Endothelial cell of umbilical vein (primary cell): ENCODE results near the gene NRAS. TPM values are rescaled to one million over a fixed set of nuclear protein-coding genes. Genes with fewer than 3 reads are reported as not detected.

Experiments used
- BruUV-seq: library from RNA; stranded (reverse); fragments of 400-500 nt; replicated peaks from 2 replicates; lab custom pipeline; 2021; lab: Mats Ljungman, UMichigan
- CTCF ChIA-PET: fragments of 300-600, 350-600 bp; sonication (Branson Sonifier 250); formaldehyde crosslinking; loops from one replicate; lab custom pipeline; 2021; ENCODE audit warnings: antibody characterized with exemption, inconsistent platforms; lab: Charles Lee
- POLR2A ChIA-PET: fragments of 300-600, 350-600 bp; sonication (Branson Sonifier 250); formaldehyde crosslinking; loops from one replicate; lab custom pipeline; 2021; ENCODE audit warnings: antibody characterized with exemption, inconsistent platforms; lab: Charles Lee
- DNase-seq: peaks from one replicate; pipeline ENCODE4 v3.0.0-alpha.2; 2011; ENCODE audit warnings: low read depth, low spot score
- FAIRE-seq: peaks from 2 replicates; lab custom pipeline; 2011; peaks lifted over from hg19 to GRCh38; lab: Jason Lieb, UNC
- H2AFZ ChIP-seq: 2 replicates; pipeline ENCODE4 v1.6.0; 2012; ENCODE audit warnings: low read depth, low read length, control low read depth, inconsistent platforms
- H3K27ac ChIP-seq: 2 replicates; pipeline ENCODE4 v1.5.1; 2011; ENCODE audit warnings: low read depth, mild to moderate bottlenecking, control low read depth, low read length, moderate library complexity; ENCODE audit not compliant: insufficient read depth
- H3K27me3 ChIP-seq, 2 experiments: 2 replicates each; pipeline versions ENCODE4 v1.6.0 to v1.6.1; 2011; ENCODE audit warnings: low read length in 2 of 2, mixed read lengths in 1 of 2; ENCODE audit not compliant: control insufficient read depth in 2 of 2, insufficient read depth in 2 of 2
- H3K36me3 ChIP-seq, 2 experiments: 2 replicates in 1 of 2; 3 replicates in 1 of 2; pipeline ENCODE4 v1.5.1; 2011; ENCODE audit warnings: low read length in 2 of 2, mild to moderate bottlenecking in 1 of 2, moderate library complexity in 1 of 2; ENCODE audit not compliant: control insufficient read depth in 2 of 2, insufficient read depth in 2 of 2; ENCODE audit errors: extremely low read depth in 1 of 2
- H3K4me1 ChIP-seq: 3 replicates; pipeline ENCODE4 v1.5.1; 2011; ENCODE audit warnings: mild to moderate bottlenecking, low read length; ENCODE audit not compliant: control insufficient read depth, insufficient read depth; ENCODE audit errors: extremely low read depth
- H3K4me2 ChIP-seq: 2 replicates; pipeline ENCODE4 v1.6.1; 2011; ENCODE audit warnings: low read length, control low read depth, mixed read lengths; ENCODE audit not compliant: insufficient read depth
- H3K4me3 ChIP-seq, 3 experiments: fragments of 200-600 bp in 1 of 3; sonication (generic), shearing (Covaris generic) in 1 of 3; replicated peaks in 1 of 3; 2 replicates each; pipeline ENCODE4 v1.5.1; 2011 to 2016; ENCODE audit warnings: control low read depth in 3 of 3, low read length in 3 of 3, mild to moderate bottlenecking in 2 of 3, inconsistent platforms in 1 of 3, low read depth in 1 of 3, moderate library complexity in 1 of 3; ENCODE audit not compliant: insufficient read depth in 1 of 3
- H3K79me2 ChIP-seq: 2 replicates; pipeline ENCODE4 v1.6.0; 2012; ENCODE audit warnings: low read length, inconsistent platforms; ENCODE audit not compliant: control insufficient read depth, insufficient read depth
- H3K9ac ChIP-seq: replicated peaks from 2 replicates; pipeline ENCODE3; 2011; ENCODE audit warnings: low read length, control low read depth; ENCODE audit not compliant: insufficient read depth; ENCODE audit errors: extremely low read depth
- H3K9me1 ChIP-seq: replicated peaks from 3 replicates; pipeline ENCODE4 v1.6.0; 2011; ENCODE audit warnings: mild to moderate bottlenecking, low read length; ENCODE audit not compliant: control insufficient read depth, insufficient read depth; ENCODE audit errors: extremely low read depth
- H3K9me3 ChIP-seq: replicated peaks from 2 replicates; pipeline ENCODE4 v1.5.1; 2012; ENCODE audit warnings: low read length, inconsistent platforms; ENCODE audit not compliant: control insufficient read depth, insufficient read depth
- H4K20me1 ChIP-seq: replicated peaks from 2 replicates; pipeline ENCODE3; 2011; ENCODE audit warnings: mild to moderate bottlenecking, low read length; ENCODE audit not compliant: control insufficient read depth, insufficient read depth; ENCODE audit errors: extremely low read depth
- CTCF ChIP-seq, 2 donors: IDR thresholded peaks; 1 replicate in 1 of 2; 2 replicates in 1 of 2; pipeline ENCODE4 v1.5.1; 2011; ENCODE audit warnings: low read length in 2 of 2, mild to moderate bottlenecking in 2 of 2, moderate library complexity in 2 of 2, control low read depth in 1 of 2, inconsistent platforms in 1 of 2, low read depth in 1 of 2; ENCODE audit not compliant: insufficient read depth in 1 of 2; ENCODE audit errors: extremely low read depth in 1 of 2
- EZH2 ChIP-seq: IDR thresholded peaks from 2 replicates; pipeline ENCODE4 v1.6.1; 2012; ENCODE audit warnings: borderline replicate concordance, low read depth, mild to moderate bottlenecking, moderate library complexity, low read length, inconsistent platforms; ENCODE audit not compliant: severe bottlenecking
- FOS ChIP-seq: IDR thresholded peaks from 2 replicates; pipeline ENCODE4 v1.6.1; 2011; ENCODE audit warnings: mild to moderate bottlenecking, low read length, moderate library complexity, borderline replicate concordance; ENCODE audit not compliant: insufficient read depth
- GATA2 ChIP-seq: IDR thresholded peaks from 2 replicates; pipeline ENCODE4 v1.7.0; 2011; ENCODE audit warnings: low read depth, mild to moderate bottlenecking, moderate library complexity, mixed read lengths, low read length; ENCODE audit not compliant: insufficient read length, insufficient read depth
- JUN ChIP-seq: IDR thresholded peaks from 2 replicates; pipeline ENCODE4 v1.6.1; 2011; ENCODE audit warnings: borderline replicate concordance, low read depth; ENCODE audit not compliant: insufficient read length, insufficient read depth
- MAX ChIP-seq: IDR thresholded peaks from 2 replicates; pipeline ENCODE4 v1.6.1; 2011; ENCODE audit not compliant: insufficient read depth, insufficient read length
- MYC ChIP-seq: IDR thresholded peaks from one replicate; pipeline ENCODE4 v1.6.1; 2011; ENCODE audit warnings: mild to moderate bottlenecking, low read depth, low read length
- POLR2A ChIP-seq: IDR thresholded peaks from 2 replicates; pipeline ENCODE4 v1.6.1; 2012; ENCODE audit warnings: low read depth, mild to moderate bottlenecking, control low read depth, low read length
- POLR2AphosphoS5 ChIP-seq: IDR thresholded peaks from 2 replicates; pipeline ENCODE4 v1.6.1; 2012; ENCODE audit warnings: low read depth, mild to moderate bottlenecking, control low read depth, low read length, moderate library complexity; ENCODE audit not compliant: insufficient read depth
- dilution Hi-C: fragments of 300-500 bp; cut with MboI; formaldehyde crosslinking; loops from one replicate; pipeline ENCODE4 v1.15.0; 2019; ENCODE audit warnings: low sequenced_read_pairs; ENCODE audit not compliant: extremely low pct_ligation_motif_present
- intact Hi-C: fragments of 100-400 bp; cut with micrococcal nuclease; formaldehyde crosslinking; loops from one replicate; pipeline ENCODE4 v1.10.0; 2022
- polyA plus RNA-seq, 4 experiments: library from polyadenylated mRNA; depleted of rRNA in 3 of 4; stranded (reverse) in 3 of 4; unstranded in 1 of 4; fragments of >200 nt; gene quantifications; 2 replicates each; pipeline versions ENCODE4 v1.2.1 to v1.2.3, GENCODE V29; 2011 to 2012; ENCODE audit warnings: missing spikeins in 1 of 4
- total RNA-seq: library from RNA; stranded (reverse); gene quantifications from 2 replicates; pipeline ENCODE4 v1.2.3, GENCODE V29; 2021

Gene NRAS
- total and polyA plus RNA-seq, 2 donors (not counting 3 experiments of a cell fraction or from before 2014, with no cell fraction given), result 29.4 to 76.5 TPM

GRCh38 chr1:114725230-114725629 lies 8.7 kb upstream of the NRAS start:
- peaks cover 3% of the 10 kb centered on the region for H4K20me1 ChIP-seq
- H3K4me2 ChIP-seq, result no peak overlapping the region
- no peak overlapping the region for H3K4me3 ChIP-seq
- H3K36me3 ChIP-seq, result peaks cover 34 to 39% of the 10 kb centered on the region in 2 experiments
- H3K27me3 ChIP-seq, result no peaks in the 10 kb centered on the region
- FAIRE-seq (no peak), DNase-seq (no peak)
- TF ChIP-seq POLR2A, result no peak
- TF ChIP-seq CTCF (IDR thresholded peaks at IDR 0.05; ENCODE audit: extremely low read depth in 1 of 2, insufficient read depth in 1 of 2, low read depth in 1 of 2, low read length in 2 of 2), result no peak
- no peak for TF ChIP-seq JUN
- no peak for TF ChIP-seq GATA2
- no peak for TF ChIP-seq MYC
- TF ChIP-seq POLR2AphosphoS5, result no peak
- no peak for TF ChIP-seq MAX
- TF ChIP-seq FOS, result no peak
- TF ChIP-seq EZH2, result no peak
- peaks cover 10% of the 10 kb centered on the region for H3K79me2 ChIP-seq
- dilution Hi-C loops, result no loop called here
- no peak overlapping the region for H2AFZ ChIP-seq
- no peak overlapping the region for H3K27ac ChIP-seq
- H3K4me1 ChIP-seq, result no peaks in the 10 kb centered on the region
- H3K9me1 ChIP-seq, result no peaks in the 10 kb centered on the region
- BruUV-seq, result no TSS peak
- intact Hi-C loops, result no loop called here
- CTCF ChIA-PET, result no interaction called here
- POLR2A ChIA-PET, result no interaction called here
- H3K9ac ChIP-seq, result no peak overlapping the region
- H3K9me3 ChIP-seq, result no peaks in the 10 kb centered on the region
